LNCaP clone FGC (cell line): Measurements from ENCODE around the gene UBAP1.
A peak's percentile ranks its signal among the peaks of the same experiment; 100 is the strongest.
"Not testable (repeated sequence)": the region's sequence is repeated elsewhere in the genome, so short reads cannot be mapped to it uniquely, and the experiment has no call there.

Source experiments
- DNase-seq: peaks from one replicate; pipeline ENCODE4 v3.0.0-alpha.2; 2011; ENCODE audit warnings: low read depth
- H3K4me3 ChIP-seq: 2 replicates; pipeline ENCODE4 v1.5.1; 2011; ENCODE audit warnings: mild to moderate bottlenecking, low read depth, low read length, control low read depth
- CTCF ChIP-seq: IDR thresholded peaks from 2 replicates; pipeline ENCODE4 v1.5.1; 2012; ENCODE audit warnings: mild to moderate bottlenecking; ENCODE audit not compliant: control insufficient read depth, insufficient read depth; ENCODE audit errors: extremely low read depth

UBAP1 gene

GRCh38 chr9:34246453-34246852, 67.6 kb downstream of the UBAP1 start:
- H3K4me3 ChIP-seq, result no peak overlapping the region
- no peak for TF ChIP-seq CTCF
- no peak for DNase-seq

GRCh38 chr9:34247782-34248181, 68.9 kb downstream of the UBAP1 start:
- DNase-seq, H3K4me3 ChIP-seq: not testable (repeated sequence)

- no peak for DNase-seq
- no peak overlapping the region for H3K4me3 ChIP-seq
- no peak for TF ChIP-seq CTCF
These were observed 70.4 kb downstream of the UBAP1 start for GRCh38 chr9:34249274-34249673.

GRCh38 chr9:34250721-34251120, 71.9 kb downstream of the UBAP1 start:
- TF ChIP-seq CTCF, result no peak
- DNase-seq, result no peak

GRCh38 chr9:34252016-34252415, 73.2 kb downstream of the UBAP1 start:
- TF ChIP-seq CTCF, result no peak
- DNase-seq, result no peak
- H3K4me3 ChIP-seq, result no peak overlapping the region

More at GRCh38 chr9:34250721-34251120, 71.9 kb downstream of the UBAP1 start:
- H3K4me3 ChIP-seq, result no peak overlapping the region

GRCh38 chr9:34252670-34253459, 74.0 kb downstream of the UBAP1 start:
- TF ChIP-seq CTCF, result peak; percentile 89
- DNase-seq, result no peak
- H3K4me3 ChIP-seq, result no peak overlapping the region

GRCh38 chr9:34253460-34253837, 74.6 kb downstream of the UBAP1 start:
- no peak for DNase-seq
- H3K4me3 ChIP-seq, result no peak overlapping the region
- peak; percentile 54 for TF ChIP-seq CTCF
